SK-N-SH (cell line): Measurements from ENCODE around the gene SEMA3D. TPM values are rescaled to one million over a fixed set of nuclear protein-coding genes. Genes with fewer than 3 reads are reported as not detected.

Experiments
- CTCF ChIA-PET: fragments of 300-600, 350-600 bp; formaldehyde crosslinking; extraction: SDS; loops from one replicate; lab custom pipeline; 2021; lab: Yijun Ruan, JAX
- POLR2A ChIA-PET: fragments of 350-600 bp; sonication (Branson Sonifier 250); formaldehyde crosslinking; extraction: SDS; loops from one replicate; lab custom pipeline; 2020; ENCODE audit warnings: antibody characterized with exemption, inconsistent platforms; lab: Yijun Ruan, JAX
- DNase-seq: peaks from one replicate; pipeline ENCODE4 v3.0.0; 2012
- H2AFZ ChIP-seq: fragments of 200-600 bp; sonication (generic); 2 replicates; pipeline ENCODE4 v1.8.1; 2016; ENCODE audit warnings: antibody characterized with exemption, mild to moderate bottlenecking, low read depth
- H3F3A ChIP-seq: fragments of 200-600 bp; sonication (generic); replicated peaks from 2 replicates; pipeline ENCODE3; 2016; ENCODE audit warnings: antibody characterized with exemption, mild to moderate bottlenecking; ENCODE audit not compliant: insufficient read depth
- H3K27ac ChIP-seq, 2 experiments: fragments of 200-500 bp in 1 of 2; fragments of 200-600 bp in 1 of 2; sonication (Bioruptor generic) in 1 of 2; sonication (generic), shearing (Covaris generic) in 1 of 2; 2 replicates each; pipeline versions ENCODE4 v1.5.1 to v1.6.1; 2014 to 2016; ENCODE audit warnings: low read depth in 2 of 2, inconsistent platforms in 1 of 2, low read length in 1 of 2, mild to moderate bottlenecking in 1 of 2, mixed read lengths in 1 of 2
- H3K27me3 ChIP-seq: fragments of 200-600 bp; sonication (generic), shearing (Covaris generic); 2 replicates; pipeline ENCODE4 v1.6.1; 2016; ENCODE audit warnings: mixed run types; ENCODE audit not compliant: insufficient read depth
- H3K36me3 ChIP-seq, 2 experiments: fragments of 200-500 bp in 1 of 2; fragments of 200-600 bp in 1 of 2; sonication (Bioruptor generic) in 1 of 2; sonication (generic) in 1 of 2; replicated peaks in 1 of 2; 2 replicates each; pipeline versions ENCODE3 to v1.5.1; 2014 to 2016; ENCODE audit warnings: low read length in 1 of 2, mild to moderate bottlenecking in 1 of 2; ENCODE audit not compliant: insufficient read depth in 2 of 2, control insufficient read depth in 1 of 2
- H3K4me1 ChIP-seq, 2 experiments: fragments of 200-500 bp in 1 of 2; fragments of 200-600 bp in 1 of 2; sonication (Bioruptor generic) in 1 of 2; sonication (generic), shearing (Covaris generic) in 1 of 2; 2 replicates each; pipeline versions ENCODE4 v1.5.1 to v1.6.1; 2014 to 2016; ENCODE audit warnings: low read depth in 1 of 2, low read length in 1 of 2, mixed run types in 1 of 2; ENCODE audit not compliant: insufficient read depth in 2 of 2, control insufficient read depth in 1 of 2
- H3K4me2 ChIP-seq: fragments of 200-600 bp; sonication (generic), shearing (Covaris generic); 2 replicates; pipeline ENCODE4 v1.6.1; 2017; ENCODE audit warnings: mixed run types
- H3K4me3 ChIP-seq, 2 experiments: fragments of 200-500 bp in 1 of 2; fragments of 200-600 bp in 1 of 2; sonication (Bioruptor generic) in 1 of 2; sonication (generic), shearing (Covaris generic) in 1 of 2; 2 replicates each; pipeline versions ENCODE4 v1.5.1 to v1.8.1; 2014 to 2016; ENCODE audit warnings: low read depth in 2 of 2, inconsistent platforms in 1 of 2, low read length in 1 of 2, mild to moderate bottlenecking in 1 of 2, mixed read lengths in 1 of 2, moderate library complexity in 1 of 2
- H3K79me2 ChIP-seq: fragments of 200-600 bp; sonication (generic); 2 replicates; pipeline ENCODE4 v1.8.1; 2017; ENCODE audit warnings: mild to moderate bottlenecking; ENCODE audit not compliant: insufficient read depth
- H3K9ac ChIP-seq: fragments of 200-600 bp; sonication (generic); 2 replicates; pipeline ENCODE4 v1.6.1; 2017; ENCODE audit warnings: mixed run types
- H3K9me2 ChIP-seq: fragments of 200-600 bp; sonication (generic); 2 replicates; pipeline ENCODE4 v1.6.1; 2017; ENCODE audit warnings: mixed run types
- H3K9me3 ChIP-seq: fragments of 200-600 bp; sonication (generic); 2 replicates; pipeline ENCODE4 v1.6.1; 2017; ENCODE audit warnings: mixed run types, mild to moderate bottlenecking, moderate library complexity
- H4K20me1 ChIP-seq: fragments of 200-600 bp; sonication (generic); 2 replicates; pipeline ENCODE4 v1.6.1; 2017; ENCODE audit warnings: mild to moderate bottlenecking, mixed run types; ENCODE audit not compliant: insufficient read depth
- CHD2 ChIP-seq: fragments of 150-350 bp; IDR thresholded peaks from 2 replicates; pipeline ENCODE4 v1.6.1; 2018; ENCODE audit warnings: low read length; ENCODE audit not compliant: partially characterized antibody
- ELF1 ChIP-seq: IDR thresholded peaks from 2 replicates; pipeline ENCODE4 v1.4.0; 2012
- EP300 ChIP-seq, 2 experiments: IDR thresholded peaks; 2 replicates each; pipeline versions ENCODE4 v1.4.0 to v1.6.1; 2012; ENCODE audit warnings: borderline replicate concordance in 1 of 2, low read depth in 1 of 2, low read length in 1 of 2
- FOXJ3 ChIP-seq: sonication (generic); formaldehyde crosslinking; IDR thresholded peaks from 2 replicates; pipeline ENCODE4 v1.5.1; 2020; ENCODE audit warnings: mild to moderate bottlenecking, missing genetic modification reagents
- FOXM1 ChIP-seq: IDR thresholded peaks from 2 replicates; pipeline ENCODE4 v1.4.0; 2012; ENCODE audit warnings: low read depth, mild to moderate bottlenecking
- GATA2 ChIP-seq: sonication (generic); formaldehyde crosslinking; IDR thresholded peaks from 2 replicates; pipeline ENCODE4 v1.5.0; 2020; ENCODE audit warnings: mild to moderate bottlenecking, missing genetic modification reagents
- MEF2A ChIP-seq: IDR thresholded peaks from 2 replicates; pipeline ENCODE4 v1.4.0; 2012; ENCODE audit warnings: low read depth, borderline replicate concordance
- MXI1 ChIP-seq: IDR thresholded peaks from 2 replicates; pipeline ENCODE4 v1.6.1; 2012; ENCODE audit warnings: mild to moderate bottlenecking, low read depth, low read length, improper control_type of control experiment
- NFIC ChIP-seq: IDR thresholded peaks from 2 replicates; pipeline ENCODE4 v1.4.0; 2012; ENCODE audit warnings: borderline replicate concordance
- PBX3 ChIP-seq: IDR thresholded peaks from 2 replicates; pipeline ENCODE4; 2012
- REST ChIP-seq: IDR thresholded peaks from 2 replicates; pipeline ENCODE4 v1.6.1; 2012; ENCODE audit warnings: mild to moderate bottlenecking, low read depth, low read length, moderate library complexity
- SIN3A ChIP-seq: IDR thresholded peaks from 2 replicates; pipeline ENCODE4 v1.6.1; 2012; ENCODE audit warnings: low read depth, mild to moderate bottlenecking, low read length, moderate library complexity, borderline replicate concordance
- SMC3 ChIP-seq: IDR thresholded peaks from 2 replicates; pipeline ENCODE4 v1.6.1; 2012; ENCODE audit warnings: low read depth, low read length, improper control_type of control experiment
- TCF12 ChIP-seq: IDR thresholded peaks from 2 replicates; pipeline ENCODE4 v1.4.0; 2012
- USF2 ChIP-seq: fragments of 150-350 bp; IDR thresholded peaks from 2 replicates; pipeline ENCODE4 v1.6.1; 2017; ENCODE audit warnings: antibody characterized with exemption, low read length, low read depth, borderline replicate concordance
- YY1 ChIP-seq: IDR thresholded peaks from 2 replicates; pipeline ENCODE4 v1.4.0; 2012; ENCODE audit warnings: low read depth, mild to moderate bottlenecking
- WGBS: methylation state at CpG from one replicate; pipeline ENCODE4 v1.1.6; 2017; ENCODE audit warnings: low lambda C conversion rate; 5-methylcytosine and 5-hydroxymethylcytosine counted together
- polyA plus RNA-seq, 3 experiments: library from polyadenylated mRNA; depleted of rRNA; stranded (reverse); fragments of >200 nt; gene quantifications; 2 replicates each; pipeline ENCODE4 v1.2.3, GENCODE V29; 2012

Gene SEMA3D
- polyA plus RNA-seq, 1 of the 3 experiments (the other 2 are of a cell fraction), result 30.1 TPM

- no peak for TF ChIP-seq CHD2
- no peak for TF ChIP-seq FOXJ3
- no peak for TF ChIP-seq GATA2
- TF ChIP-seq YY1, result no peak
- no peak for TF ChIP-seq USF2
- peak; percentile 86 for TF ChIP-seq PBX3
- no peak for TF ChIP-seq MXI1
These were observed 42.7 kb upstream of the SEMA3D start (continued) for GRCh38 chr7:85229544-85229943.

GRCh38 chr7:85226361-85227085, 39.7 kb upstream of the SEMA3D start:
- POLR2A ChIA-PET, result no interaction called here
- CTCF ChIA-PET, result no interaction called here
- Histone ChIP-seq H2AFZ (peak overlapping the region; percentile 15; the same call in 1 of the 2 replicates), H3K4me3 (no peak overlapping the region), H3K27ac (no peak overlapping the region), H3K4me1 (peaks cover 0 to 3% of the 10 kb centered on the region in 2 experiments; a peak in 1 of 4 replicates), H3K9me2 (0 out of 2 replicates have a peak, but pooled peaks cover 4% of the 10 kb centered on the region), H3K79me2 (no peaks in the 10 kb centered on the region), H3F3A (no peaks in the 10 kb centered on the region), H3K4me2 (no peak overlapping the region), H3K9ac (no peak overlapping the region), H3K36me3 (no peaks in the 10 kb centered on the region), H3K9me3 (no peaks in the 10 kb centered on the region), H4K20me1 (no peaks in the 10 kb centered on the region), H3K27me3 (no peaks in the 10 kb centered on the region)
- WGBS, result 79% methylated on average over 3 of the region's 3 CpGs
- no peak for DNase-seq
- no peak for TF ChIP-seq USF2
- TF ChIP-seq TCF12, result 0 out of 2 replicates have a peak, but pooled peaks have one; percentile 14
- 0 out of 2 replicates have a peak, but pooled peaks have one; percentile 5 for TF ChIP-seq NFIC
- TF ChIP-seq EP300 (IDR thresholded peaks at IDR 0.05; ENCODE audit: borderline replicate concordance in 1 of 2, low read depth in 1 of 2, low read length in 1 of 2), result peak in 1 of 2 experiments; percentile 22; a peak in 1 of 4 replicates

- H2AFZ ChIP-seq, result no peak overlapping the region
- WGBS, result 81% methylated on average over 3 of the region's 3 CpGs
- DNase-seq, result no peak
- H3K36me3 ChIP-seq, result no peaks in the 10 kb centered on the region
- POLR2A ChIA-PET, result no interaction called here
- peaks cover 0 to 3% of the 10 kb centered on the region in 2 experiments; a peak in 1 of 4 replicates for H3K4me1 ChIP-seq
- H3K27me3 ChIP-seq, result no peaks in the 10 kb centered on the region
- no peaks in the 10 kb centered on the region for H3F3A ChIP-seq
- no peaks in the 10 kb centered on the region for H3K79me2 ChIP-seq
- peak overlapping the region in 1 of 2 experiments; percentile 14; a peak in 1 of 4 replicates for H3K27ac ChIP-seq
- H3K9me3 ChIP-seq, result no peaks in the 10 kb centered on the region
- no peak overlapping the region for H3K9ac ChIP-seq
- no peak overlapping the region for H3K4me2 ChIP-seq
- H3K9me2 ChIP-seq, result 0 out of 2 replicates have a peak, but pooled peaks cover 4% of the 10 kb centered on the region
- CTCF ChIA-PET, result no interaction called here
- no peaks in the 10 kb centered on the region for H4K20me1 ChIP-seq
- H3K4me3 ChIP-seq, result no peak overlapping the region
- TF ChIP-seq ELF1 (no peak), YY1 (no peak), MEF2A (no peak), GATA2 (no peak), SIN3A (no peak), SMC3 (no peak), REST (no peak), EP300 (IDR thresholded peaks at IDR 0.05; ENCODE audit: borderline replicate concordance in 1 of 2, low read depth in 1 of 2, low read length in 1 of 2) (no peak), FOXM1 (no peak)
These were observed 37.3 kb upstream of the SEMA3D start for GRCh38 chr7:85224171-85224570.
